PC-3 (cell line): ENCODE measurements around the gene GPC6.

Source experiments
- EZH2 ChIP-seq: fragments of 300-600 bp; sonication (generic); IDR thresholded peaks from one replicate; pipeline ENCODE4 v1.6.1; 2017; ENCODE audit warnings: antibody characterized with exemption, mild to moderate bottlenecking, low read length; ENCODE audit not compliant: unreplicated experiment
- EZH2phosphoT487 ChIP-seq: fragments of 300-600 bp; sonication (generic); IDR thresholded peaks from 2 replicates; pipeline ENCODE4 v1.6.1; 2018; ENCODE audit warnings: mild to moderate bottlenecking, antibody characterized with exemption, low read length, borderline replicate concordance
- TF ChIP-seq, protein P1 (sequence below): fragments of 300-600 bp; sonication (generic); conservative IDR thresholded peaks from 2 replicates; pipeline ENCODE4 v1.5.1; 2017; ENCODE audit warnings: antibody characterized with exemption, low read depth, mild to moderate bottlenecking, low read length

DNA sequence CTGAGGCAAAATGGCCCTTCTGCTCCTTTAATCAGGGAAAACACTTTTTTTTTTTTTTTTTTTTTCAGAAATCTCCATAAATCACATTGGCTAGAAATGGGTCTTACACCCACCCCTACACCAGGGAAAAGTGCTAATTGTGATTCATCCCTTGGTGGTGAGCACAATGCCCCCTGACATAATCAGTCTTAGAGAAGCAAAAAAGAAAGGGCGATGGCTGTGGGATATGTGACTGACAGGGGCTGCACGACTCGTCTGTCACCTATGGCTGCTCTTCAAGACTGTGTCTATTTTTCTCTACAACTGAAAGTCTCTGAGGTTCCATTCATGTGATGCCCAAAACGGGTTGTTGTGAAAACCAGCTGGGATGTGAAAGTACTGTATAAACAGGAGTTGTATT lies 3.6 kb upstream of the GPC6 start:
- TF ChIP-seq EZH2phosphoT487 (no peak), EZH2 (no peak)
- TF ChIP-seq, protein P1, sequence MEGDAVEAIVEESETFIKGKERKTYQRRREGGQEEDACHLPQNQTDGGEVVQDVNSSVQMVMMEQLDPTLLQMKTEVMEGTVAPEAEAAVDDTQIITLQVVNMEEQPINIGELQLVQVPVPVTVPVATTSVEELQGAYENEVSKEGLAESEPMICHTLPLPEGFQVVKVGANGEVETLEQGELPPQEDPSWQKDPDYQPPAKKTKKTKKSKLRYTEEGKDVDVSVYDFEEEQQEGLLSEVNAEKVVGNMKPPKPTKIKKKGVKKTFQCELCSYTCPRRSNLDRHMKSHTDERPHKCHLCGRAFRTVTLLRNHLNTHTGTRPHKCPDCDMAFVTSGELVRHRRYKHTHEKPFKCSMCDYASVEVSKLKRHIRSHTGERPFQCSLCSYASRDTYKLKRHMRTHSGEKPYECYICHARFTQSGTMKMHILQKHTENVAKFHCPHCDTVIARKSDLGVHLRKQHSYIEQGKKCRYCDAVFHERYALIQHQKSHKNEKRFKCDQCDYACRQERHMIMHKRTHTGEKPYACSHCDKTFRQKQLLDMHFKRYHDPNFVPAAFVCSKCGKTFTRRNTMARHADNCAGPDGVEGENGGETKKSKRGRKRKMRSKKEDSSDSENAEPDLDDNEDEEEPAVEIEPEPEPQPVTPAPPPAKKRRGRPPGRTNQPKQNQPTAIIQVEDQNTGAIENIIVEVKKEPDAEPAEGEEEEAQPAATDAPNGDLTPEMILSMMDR: no peak
